ENCODE data around the gene TRA2B.
"Not testable (repeated sequence)": the region's sequence is repeated elsewhere in the genome, so short reads cannot be mapped to it uniquely, and the experiment has no call there.

Gene TRA2B

GRCh38 chr3:185927501-185928200 is 10.2 kb downstream of the TRA2B start:
- no peak for DNase-seq (ENCODE audit: low read depth)

- no peak for DNase-seq (ENCODE audit: low read depth)
These were observed 11.4 kb downstream of the TRA2B start for GRCh38 chr3:185926445-185926844.

- DNase-seq (ENCODE audit: low read depth) = no peak
These were observed 12.5 kb downstream of the TRA2B start for GRCh38 chr3:185925353-185925752.

GRCh38 chr3:185924375-185924774 is 13.4 kb downstream of the TRA2B start:
- no peak for DNase-seq (ENCODE audit: low read depth)

GRCh38 chr3:185920184-185920583 is 17.6 kb downstream of the TRA2B start:
- no peak for DNase-seq (ENCODE audit: low read depth)

GRCh38 chr3:185916042-185916833 is 21.6 kb downstream of the TRA2B start:
- no peak for DNase-seq (ENCODE audit: low read depth)

GRCh38 chr3:185915642-185916041 is 22.2 kb downstream of the TRA2B start:
- DNase-seq (ENCODE audit: low read depth) = no peak

GRCh38 chr3:185914911-185915629 is 22.7 kb downstream of the TRA2B start:
- DNase-seq (ENCODE audit: low read depth) = no peak

GRCh38 chr3:185912929-185913901 is 24.6 kb downstream of the TRA2B start:
- DNase-seq (ENCODE audit: low read depth) = no peak

- no peak for DNase-seq (ENCODE audit: low read depth)
These were observed 25.3 kb downstream of the TRA2B start for GRCh38 chr3:185912512-185912911.

GRCh38 chr3:185911076-185911448 is 26.8 kb downstream of the TRA2B start:
- DNase-seq (ENCODE audit: low read depth) = not testable (repeated sequence)

GRCh38 chr3:185910322-185911075 is 27.3 kb downstream of the TRA2B start:
- DNase-seq (ENCODE audit: low read depth) = not testable (repeated sequence)

- DNase-seq (ENCODE audit: low read depth) = not testable (repeated sequence)
These were observed 27.9 kb downstream of the TRA2B start for GRCh38 chr3:185909913-185910312.

GRCh38 chr3:185900228-185900627 is 37.6 kb downstream of the TRA2B start:
- DNase-seq (ENCODE audit: low read depth) = no peak

GRCh38 chr3:185896636-185897035 is 41.2 kb downstream of the TRA2B start:
- DNase-seq (ENCODE audit: low read depth) = no peak

GRCh38 chr3:185887066-185887465 is 50.7 kb downstream of the TRA2B start:
- DNase-seq (ENCODE audit: low read depth) = no peak

- DNase-seq (ENCODE audit: low read depth) = no peak
These were observed 53.2 kb downstream of the TRA2B start for GRCh38 chr3:185884641-185885040.

GRCh38 chr3:185881926-185882325 is 55.9 kb downstream of the TRA2B start:
- DNase-seq (ENCODE audit: low read depth) = no peak

- DNase-seq (ENCODE audit: low read depth) = no peak
These were observed 57.2 kb downstream of the TRA2B start for GRCh38 chr3:185880600-185880999.

- no peak for DNase-seq (ENCODE audit: low read depth)
These were observed 58.9 kb downstream of the TRA2B start for GRCh38 chr3:185878920-185879319.

- DNase-seq (ENCODE audit: low read depth) = no peak
These were observed 63.7 kb downstream of the TRA2B start for GRCh38 chr3:185874119-185874518.
